Activated T-cell treated with anti-CD3 and anti-CD28 coated beads, Interleukin-2, amount 50 U/mL, for 24 hours (primary cell): ENCODE measurements around the gene MMP15.
"Not testable (repeated sequence)": the region's sequence is repeated elsewhere in the genome, so short reads cannot be mapped to it uniquely, and the experiment has no call there.

ENCODE experiments used
- DNase-seq: peaks from one replicate; pipeline ENCODE4 v3.0.0-alpha.2; 2020
- H3K27ac Mint-ChIP-seq: 2 replicates; pipeline ENCODE4 v1.8.0; 2020; ENCODE audit warnings: mild to moderate bottlenecking, mixed read lengths
- H3K27me3 Mint-ChIP-seq: 2 replicates; pipeline ENCODE4 v1.8.0; 2020; ENCODE audit warnings: mixed read lengths
- H3K36me3 Mint-ChIP-seq: 2 replicates; pipeline ENCODE4 v1.8.0; 2020; ENCODE audit warnings: low read depth, mixed read lengths
- H3K4me1 Mint-ChIP-seq: 2 replicates; pipeline ENCODE4 v1.8.0; 2020; ENCODE audit warnings: low read depth, mixed read lengths
- H3K4me3 Mint-ChIP-seq: 2 replicates; pipeline ENCODE4 v1.8.0; 2020; ENCODE audit warnings: mild to moderate bottlenecking, moderate library complexity, mixed read lengths
- H3K9me3 Mint-ChIP-seq: 2 replicates; pipeline ENCODE4 v1.8.0; 2020; ENCODE audit warnings: mixed read lengths

MMP15 gene

GRCh38 chr16:58054289-58054688, 28.7 kb downstream of the MMP15 start:
- peaks cover 2% of the 10 kb centered on the region for H3K27me3 Mint-ChIP-seq
- no peak overlapping the region for H3K4me3 Mint-ChIP-seq
- no peak for DNase-seq
- no peaks in the 10 kb centered on the region for H3K36me3 Mint-ChIP-seq
- H3K4me1 Mint-ChIP-seq: peaks cover 2% of the 10 kb centered on the region
- no peak overlapping the region for H3K27ac Mint-ChIP-seq
- no peaks in the 10 kb centered on the region for H3K9me3 Mint-ChIP-seq

GRCh38 chr16:58056580-58056979, 31.0 kb downstream of the MMP15 start:
- Mint-ChIP-seq H3K27me3 (peaks cover 2% of the 10 kb centered on the region), H3K4me1 (peaks cover 2% of the 10 kb centered on the region), H3K9me3 (no peaks in the 10 kb centered on the region), H3K27ac (no peak overlapping the region), H3K36me3 (no peaks in the 10 kb centered on the region), H3K4me3 (no peak overlapping the region)
- no peak for DNase-seq

GRCh38 chr16:58057121-58057520, 31.6 kb downstream of the MMP15 start:
- Mint-ChIP-seq H3K4me1 (peaks cover 2% of the 10 kb centered on the region), H3K4me3 (no peak overlapping the region), H3K27ac (no peak overlapping the region), H3K9me3 (no peaks in the 10 kb centered on the region), H3K36me3 (no peaks in the 10 kb centered on the region), H3K27me3 (peaks cover 2% of the 10 kb centered on the region)
- DNase-seq: no peak

GRCh38 chr16:58057784-58058183, 32.2 kb downstream of the MMP15 start:
- H3K4me1 Mint-ChIP-seq: peaks cover 2% of the 10 kb centered on the region
- no peaks in the 10 kb centered on the region for H3K9me3 Mint-ChIP-seq
- DNase-seq: no peak
- no peak overlapping the region for H3K27ac Mint-ChIP-seq
- H3K36me3 Mint-ChIP-seq: no peaks in the 10 kb centered on the region
- H3K4me3 Mint-ChIP-seq: no peak overlapping the region
- H3K27me3 Mint-ChIP-seq: no peaks in the 10 kb centered on the region

- H3K9me3 Mint-ChIP-seq: no peaks in the 10 kb centered on the region
- no peaks in the 10 kb centered on the region for H3K27me3 Mint-ChIP-seq
- no peak for DNase-seq
- no peaks in the 10 kb centered on the region for H3K4me1 Mint-ChIP-seq
- no peaks in the 10 kb centered on the region for H3K36me3 Mint-ChIP-seq
- H3K4me3 Mint-ChIP-seq: no peak overlapping the region
- no peak overlapping the region for H3K27ac Mint-ChIP-seq
Measured at GRCh38 chr16:58062821-58063220, 37.3 kb downstream of the MMP15 start.

GRCh38 chr16:58063377-58064076, 38.0 kb downstream of the MMP15 start:
- Mint-ChIP-seq H3K36me3 (no peaks in the 10 kb centered on the region), H3K4me1 (no peaks in the 10 kb centered on the region), H3K27ac (no peak overlapping the region), H3K9me3 (no peaks in the 10 kb centered on the region), H3K4me3 (no peak overlapping the region), H3K27me3 (no peaks in the 10 kb centered on the region)
- DNase-seq: no peak

GRCh38 chr16:58070585-58070984, 45.0 kb downstream of the MMP15 start:
- no peak overlapping the region for H3K4me3 Mint-ChIP-seq

GRCh38 chr16:58072134-58072533, 46.6 kb downstream of the MMP15 start:
- H3K9me3 Mint-ChIP-seq, H3K27ac Mint-ChIP-seq, H3K4me1 Mint-ChIP-seq, DNase-seq, H3K27me3 Mint-ChIP-seq, H3K36me3 Mint-ChIP-seq, H3K4me3 Mint-ChIP-seq: not testable (repeated sequence)

More at GRCh38 chr16:58070585-58070984, 45.0 kb downstream of the MMP15 start:
- Mint-ChIP-seq H3K9me3 (peaks cover 2% of the 10 kb centered on the region), H3K27me3 (no peaks in the 10 kb centered on the region), H3K27ac (no peak overlapping the region), H3K36me3 (no peaks in the 10 kb centered on the region), H3K4me1 (no peaks in the 10 kb centered on the region)
- DNase-seq: no peak

- not testable (repeated sequence) for H3K27me3 Mint-ChIP-seq, DNase-seq, H3K4me1 Mint-ChIP-seq, H3K9me3 Mint-ChIP-seq, H3K36me3 Mint-ChIP-seq, H3K4me3 Mint-ChIP-seq, H3K27ac Mint-ChIP-seq
Measured at GRCh38 chr16:58073086-58073485, 47.5 kb downstream of the MMP15 start.

- Mint-ChIP-seq H3K9me3 (peaks cover 2% of the 10 kb centered on the region), H3K4me3 (no peak overlapping the region), H3K27ac (no peak overlapping the region), H3K36me3 (no peaks in the 10 kb centered on the region), H3K4me1 (no peaks in the 10 kb centered on the region), H3K27me3 (no peaks in the 10 kb centered on the region)
- no peak for DNase-seq
Measured at GRCh38 chr16:58074657-58075056, 49.1 kb downstream of the MMP15 start.

GRCh38 chr16:58076514-58076913, 51.0 kb downstream of the MMP15 start:
- Mint-ChIP-seq H3K4me1 (no peaks in the 10 kb centered on the region), H3K36me3 (no peaks in the 10 kb centered on the region), H3K27ac (no peak overlapping the region), H3K9me3 (peaks cover 2% of the 10 kb centered on the region), H3K27me3 (no peaks in the 10 kb centered on the region), H3K4me3 (no peak overlapping the region)
- no peak for DNase-seq

- Mint-ChIP-seq H3K27me3 (no peaks in the 10 kb centered on the region), H3K27ac (no peak overlapping the region), H3K9me3 (no peaks in the 10 kb centered on the region), H3K4me3 (no peak overlapping the region), H3K4me1 (no peaks in the 10 kb centered on the region), H3K36me3 (no peaks in the 10 kb centered on the region)
- no peak for DNase-seq
Measured at GRCh38 chr16:58077796-58078195, 52.2 kb downstream of the MMP15 start.

GRCh38 chr16:58080657-58081056, 55.1 kb downstream of the MMP15 start:
- H3K27ac Mint-ChIP-seq, H3K9me3 Mint-ChIP-seq, H3K27me3 Mint-ChIP-seq, H3K4me1 Mint-ChIP-seq, H3K4me3 Mint-ChIP-seq, H3K36me3 Mint-ChIP-seq, DNase-seq: not testable (repeated sequence)

- Mint-ChIP-seq H3K4me1 (no peaks in the 10 kb centered on the region), H3K27me3 (no peaks in the 10 kb centered on the region), H3K9me3 (no peaks in the 10 kb centered on the region), H3K36me3 (no peaks in the 10 kb centered on the region), H3K27ac (no peak overlapping the region), H3K4me3 (no peak overlapping the region)
- DNase-seq: no peak
Measured at GRCh38 chr16:58082381-58082780, 56.8 kb downstream of the MMP15 start.

GRCh38 chr16:58084635-58085034, 59.1 kb downstream of the MMP15 start:
- H3K4me3 Mint-ChIP-seq: no peak overlapping the region
- H3K9me3 Mint-ChIP-seq: no peaks in the 10 kb centered on the region
- no peak overlapping the region for H3K27ac Mint-ChIP-seq
- no peaks in the 10 kb centered on the region for H3K36me3 Mint-ChIP-seq
- no peak for DNase-seq
- no peaks in the 10 kb centered on the region for H3K4me1 Mint-ChIP-seq
- no peaks in the 10 kb centered on the region for H3K27me3 Mint-ChIP-seq

GRCh38 chr16:58085171-58085570, 59.6 kb downstream of the MMP15 start:
- no peaks in the 10 kb centered on the region for H3K9me3 Mint-ChIP-seq
- H3K36me3 Mint-ChIP-seq: no peaks in the 10 kb centered on the region
- no peak overlapping the region for H3K4me3 Mint-ChIP-seq
- no peak for DNase-seq
- no peak overlapping the region for H3K27ac Mint-ChIP-seq
- no peaks in the 10 kb centered on the region for H3K27me3 Mint-ChIP-seq
- H3K4me1 Mint-ChIP-seq: no peaks in the 10 kb centered on the region
